PC-3 (cell line): Measurements from ENCODE around the gene HRH1. TPM values are rescaled to one million over a fixed set of nuclear protein-coding genes. Genes with fewer than 3 reads are reported as not detected.

ENCODE experiments used
- ATAC-seq: fragments of 200-7000 bp; cut with Tn5 transposase; 2 replicates; pipeline ENCODE4 v1.9.1; 2020; ENCODE audit warnings: mild to moderate bottlenecking, moderate library complexity
- BruUV-seq: library from RNA; stranded (reverse); fragments of 400-500 nt; replicated peaks from 2 replicates; lab custom pipeline; 2021; lab: Mats Ljungman, UMichigan
- CTCF ChIA-PET: fragments of 300-600 bp; sonication (Branson Sonifier 250); formaldehyde crosslinking; loops from one replicate; lab custom pipeline; 2022; ENCODE audit warnings: antibody characterized with exemption; lab: Charles Lee
- POLR2A ChIA-PET: fragments of 300-600 bp; sonication (Branson Sonifier 250); formaldehyde crosslinking; loops from one replicate; lab custom pipeline; 2022; ENCODE audit warnings: antibody characterized with exemption; ENCODE audit not compliant: unreplicated experiment; lab: Charles Lee
- DNase-seq: peaks from one replicate; pipeline ENCODE4 v3.0.0-alpha.2; 2015
- H2AFZ ChIP-seq: fragments of 300-600 bp; sonication (generic); 2 replicates; pipeline ENCODE4 v1.6.0; 2016; ENCODE audit warnings: antibody characterized with exemption, low read length
- H3F3A ChIP-seq: fragments of 300-600 bp; sonication (generic); one replicate; pipeline ENCODE4 v1.6.0; 2017; ENCODE audit warnings: antibody characterized with exemption, low read length, control low read depth, mild to moderate bottlenecking; ENCODE audit not compliant: unreplicated experiment
- H3K27ac ChIP-seq: fragments of 300-600 bp; sonication (generic); 2 replicates; pipeline ENCODE4 v1.5.1; 2016; ENCODE audit warnings: mild to moderate bottlenecking, low read length
- H3K27me3 ChIP-seq: fragments of 300-600 bp; sonication (generic); 2 replicates; pipeline ENCODE4 v1.6.1; 2016; ENCODE audit warnings: low read length, mixed read lengths
- H3K36me3 ChIP-seq: fragments of 300-600 bp; sonication (generic); 2 replicates; pipeline ENCODE4 v1.6.1; 2016; ENCODE audit warnings: low read depth, mixed run types, low read length, mixed read lengths
- H3K4me1 ChIP-seq: fragments of 300-600 bp; sonication (generic); 2 replicates; pipeline ENCODE4 v1.5.1; 2016; ENCODE audit warnings: low read length; ENCODE audit not compliant: insufficient read depth
- H3K4me2 ChIP-seq: fragments of 300-600 bp; sonication (generic); 2 replicates; pipeline ENCODE4 v1.6.0; 2016; ENCODE audit warnings: low read length
- H3K4me3 ChIP-seq: fragments of 300-600 bp; sonication (generic); 2 replicates; pipeline ENCODE4 v1.5.1; 2016; ENCODE audit warnings: mild to moderate bottlenecking, low read length, mixed read lengths
- H3K79me2 ChIP-seq: fragments of 300-600 bp; sonication (generic); 2 replicates; pipeline ENCODE4 v1.6.1; 2017; ENCODE audit warnings: low read length, mixed read lengths
- H3K9ac ChIP-seq: fragments of 300-600 bp; sonication (generic); 2 replicates; pipeline ENCODE4 v1.6.0; 2016; ENCODE audit warnings: mild to moderate bottlenecking, low read length
- H3K9me2 ChIP-seq: fragments of 300-600 bp; sonication (generic); replicated peaks from 2 replicates; pipeline ENCODE4 v1.6.1; 2016; ENCODE audit warnings: mixed run types, low read length, mixed read lengths
- H3K9me3 ChIP-seq: fragments of 300-600 bp; sonication (generic); 2 replicates; pipeline ENCODE4 v1.6.1; 2016; ENCODE audit warnings: low read length, mixed read lengths
- H4K20me1 ChIP-seq: fragments of 300-600 bp; sonication (generic); 2 replicates; pipeline ENCODE4 v1.6.1; 2016; ENCODE audit warnings: low read length, mixed read lengths
- EZH2 ChIP-seq: fragments of 300-600 bp; sonication (generic); IDR thresholded peaks from one replicate; pipeline ENCODE4 v1.6.1; 2017; ENCODE audit warnings: antibody characterized with exemption, mild to moderate bottlenecking, low read length; ENCODE audit not compliant: unreplicated experiment
- EZH2phosphoT487 ChIP-seq: fragments of 300-600 bp; sonication (generic); IDR thresholded peaks from 2 replicates; pipeline ENCODE4 v1.6.1; 2018; ENCODE audit warnings: mild to moderate bottlenecking, antibody characterized with exemption, low read length, borderline replicate concordance
- intact Hi-C: fragments of 100-400 bp; cut with micrococcal nuclease; formaldehyde crosslinking; loops from 2 replicates; pipeline ENCODE4 v1.9.0; 2023
- total RNA-seq: library from RNA; depleted of rRNA; stranded (reverse); fragments of >200 nt; gene quantifications from 2 replicates; pipeline ENCODE4 v1.2.3, GENCODE V29; 2014
- TF ChIP-seq, protein P1 (sequence below): fragments of 300-600 bp; sonication (generic); conservative IDR thresholded peaks from 2 replicates; pipeline ENCODE4 v1.5.1; 2017; ENCODE audit warnings: antibody characterized with exemption, low read depth, mild to moderate bottlenecking, low read length

Gene HRH1
- total RNA-seq, 1 experiment from 2014 or later = 5.9 TPM

DNA sequence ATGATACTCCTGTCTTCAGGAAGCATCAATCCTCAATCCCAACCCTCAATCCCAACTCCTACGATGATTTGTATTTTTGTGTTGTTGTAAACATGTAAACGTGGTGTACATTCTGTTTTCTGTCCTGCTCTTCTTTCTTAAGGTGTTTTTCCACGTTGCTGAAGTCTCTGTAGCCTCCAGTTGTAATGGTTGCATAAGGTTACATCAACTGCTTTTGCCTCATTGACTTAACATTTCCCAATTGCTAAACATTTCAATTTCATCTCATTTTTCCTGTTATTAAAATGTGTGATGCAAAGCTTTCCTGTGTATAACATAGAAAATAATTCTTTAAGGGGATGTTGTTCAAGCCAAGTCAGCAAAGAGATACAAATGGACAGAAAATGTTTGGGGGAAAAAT, 33.4 kb downstream of the HRH1 start:
- Histone ChIP-seq H3K4me3 (no peak overlapping the region), H3F3A (no peaks in the 10 kb centered on the region), H3K27me3 (no peaks in the 10 kb centered on the region), H3K9ac (no peak overlapping the region), H3K79me2 (no peaks in the 10 kb centered on the region), H4K20me1 (no peaks in the 10 kb centered on the region), H3K27ac (no peak overlapping the region), H2AFZ (no peak overlapping the region), H3K9me3 (no peaks in the 10 kb centered on the region), H3K4me2 (no peak overlapping the region), H3K9me2 (no peaks in the 10 kb centered on the region), H3K36me3 (0 out of 2 replicates have a peak, but pooled peaks cover 6% of the 10 kb centered on the region), H3K4me1 (peaks cover 22% of the 10 kb centered on the region)
- ATAC-seq (no peak), DNase-seq (no peak)
- no TSS peak for BruUV-seq
- no peak for TF ChIP-seq EZH2
- TF ChIP-seq EZH2phosphoT487 = no peak
- TF ChIP-seq, protein P1, sequence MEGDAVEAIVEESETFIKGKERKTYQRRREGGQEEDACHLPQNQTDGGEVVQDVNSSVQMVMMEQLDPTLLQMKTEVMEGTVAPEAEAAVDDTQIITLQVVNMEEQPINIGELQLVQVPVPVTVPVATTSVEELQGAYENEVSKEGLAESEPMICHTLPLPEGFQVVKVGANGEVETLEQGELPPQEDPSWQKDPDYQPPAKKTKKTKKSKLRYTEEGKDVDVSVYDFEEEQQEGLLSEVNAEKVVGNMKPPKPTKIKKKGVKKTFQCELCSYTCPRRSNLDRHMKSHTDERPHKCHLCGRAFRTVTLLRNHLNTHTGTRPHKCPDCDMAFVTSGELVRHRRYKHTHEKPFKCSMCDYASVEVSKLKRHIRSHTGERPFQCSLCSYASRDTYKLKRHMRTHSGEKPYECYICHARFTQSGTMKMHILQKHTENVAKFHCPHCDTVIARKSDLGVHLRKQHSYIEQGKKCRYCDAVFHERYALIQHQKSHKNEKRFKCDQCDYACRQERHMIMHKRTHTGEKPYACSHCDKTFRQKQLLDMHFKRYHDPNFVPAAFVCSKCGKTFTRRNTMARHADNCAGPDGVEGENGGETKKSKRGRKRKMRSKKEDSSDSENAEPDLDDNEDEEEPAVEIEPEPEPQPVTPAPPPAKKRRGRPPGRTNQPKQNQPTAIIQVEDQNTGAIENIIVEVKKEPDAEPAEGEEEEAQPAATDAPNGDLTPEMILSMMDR = no peak
- intact Hi-C loops = no loop called here
- CTCF ChIA-PET = no interaction called here
- POLR2A ChIA-PET = no interaction called here

DNA sequence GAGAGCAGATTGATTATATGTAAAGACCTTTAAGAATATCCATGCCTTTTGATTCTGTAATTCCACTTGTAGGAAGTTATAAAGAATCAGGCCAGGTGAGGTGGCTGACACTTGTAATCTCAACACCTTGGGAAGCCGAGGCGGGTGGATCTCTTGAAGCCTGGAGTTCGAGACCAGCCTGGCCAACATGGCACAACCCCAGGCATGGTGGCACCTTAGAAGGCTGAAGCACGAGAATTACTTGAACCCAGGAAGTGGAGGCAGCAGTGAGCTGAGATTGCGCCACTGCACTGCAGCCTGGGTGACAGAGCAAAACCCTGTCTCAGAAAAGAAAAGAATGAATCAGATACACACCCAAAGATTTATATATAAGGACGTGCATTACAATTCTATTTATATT, 33.9 kb downstream of the HRH1 start:
- BruUV-seq = no TSS peak
- Histone ChIP-seq H3K9me2 (no peaks in the 10 kb centered on the region), H3K27ac (no peak overlapping the region), H3K79me2 (no peaks in the 10 kb centered on the region), H4K20me1 (no peaks in the 10 kb centered on the region), H3K4me1 (peaks cover 22% of the 10 kb centered on the region), H3K36me3 (0 out of 2 replicates have a peak, but pooled peaks cover 8% of the 10 kb centered on the region), H3K4me2 (no peak overlapping the region), H3K9me3 (no peaks in the 10 kb centered on the region), H2AFZ (no peak overlapping the region), H3K4me3 (no peak overlapping the region), H3K27me3 (no peaks in the 10 kb centered on the region), H3K9ac (no peak overlapping the region), H3F3A (no peaks in the 10 kb centered on the region)
- intact Hi-C loops = no loop called here
- DNase-seq (no peak), ATAC-seq (no peak)
- ChIA-PET CTCF (no interaction called here), POLR2A (no interaction called here)
- TF ChIP-seq, protein P1 = no peak
- TF ChIP-seq EZH2 (no peak), EZH2phosphoT487 (no peak)

DNA sequence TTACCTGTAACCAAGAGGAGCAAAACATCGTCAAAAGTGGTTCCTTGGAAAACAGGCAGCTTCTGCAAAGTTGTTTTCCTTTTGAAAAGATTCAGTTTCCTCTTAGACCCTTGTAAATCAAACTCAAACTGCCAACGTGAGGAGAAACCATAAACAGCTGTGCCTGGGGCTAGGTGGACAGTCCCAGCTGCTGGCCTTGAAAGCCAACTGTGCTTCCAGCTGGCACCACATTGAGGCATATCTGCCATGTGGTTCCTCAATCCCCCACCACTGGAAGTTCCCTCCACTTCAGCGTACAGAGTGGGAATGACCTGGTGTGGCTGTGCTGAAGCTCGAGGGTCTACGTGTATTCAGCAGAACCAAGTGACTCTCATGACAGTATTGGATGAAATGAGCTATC, 40.9 kb downstream of the HRH1 start:
- intact Hi-C loops = no loop called here
- Histone ChIP-seq H3K9me3 (no peaks in the 10 kb centered on the region), H3K79me2 (no peaks in the 10 kb centered on the region), H2AFZ (no peak overlapping the region), H3K36me3 (0 out of 2 replicates have a peak, but pooled peaks cover 10% of the 10 kb centered on the region), H4K20me1 (no peaks in the 10 kb centered on the region), H3K27ac (peak overlapping the region; percentile 89), H3K9me2 (no peaks in the 10 kb centered on the region), H3K4me3 (no peak overlapping the region), H3K4me1 (peaks cover 30% of the 10 kb centered on the region), H3K27me3 (no peaks in the 10 kb centered on the region), H3K4me2 (0 out of 2 replicates have a peak overlapping the region, but pooled peaks have one; percentile 76), H3K9ac (no peak overlapping the region), H3F3A (no peaks in the 10 kb centered on the region)
- DNase-seq = no peak
- ATAC-seq = no peak
- TF ChIP-seq, protein P1 = no peak
- no peak for TF ChIP-seq EZH2phosphoT487
- TF ChIP-seq EZH2 = no peak
- ChIA-PET POLR2A (interaction anchor here (0.6 kb wide), 1 partner anchor 140 kb away, joined by 3 read pairs; no protein-coding TSS in a partner anchor), CTCF (no interaction called here)
- no TSS peak for BruUV-seq
